Stimulated activated CD4-positive, alpha-beta T cell treated with anti-CD3 and anti-CD28 coated beads, TNF-alpha, amount 100 ng/mL, for 1 hour (primary cell): ENCODE measurements around the gene LAMTOR2.

Experiments
- DNase-seq, 3 donors: peaks; one replicate each; pipeline ENCODE4 v3.0.0-alpha.2; 2020; ENCODE audit warnings: low read depth in 3 of 3, low spot score in 1 of 3

LAMTOR2 gene

GRCh38 chr1:156074661-156075060 lies 20.1 kb downstream of the LAMTOR2 start:
- no peak for DNase-seq

- no peak for DNase-seq
These were observed 20.6 kb downstream of the LAMTOR2 start for GRCh38 chr1:156075162-156075561.

GRCh38 chr1:156075775-156076204 lies 21.2 kb downstream of the LAMTOR2 start:
- DNase-seq = no peak

- no peak for DNase-seq
These were observed 22.2 kb downstream of the LAMTOR2 start for GRCh38 chr1:156076609-156077429.

- DNase-seq = no peak
These were observed 22.8 kb downstream of the LAMTOR2 start for GRCh38 chr1:156077430-156077760.

GRCh38 chr1:156078728-156079127 lies 24.1 kb downstream of the LAMTOR2 start:
- no peak for DNase-seq

- no peak for DNase-seq
These were observed 25.2 kb downstream of the LAMTOR2 start for GRCh38 chr1:156079762-156080161.

- no peak for DNase-seq
These were observed 25.8 kb downstream of the LAMTOR2 start for GRCh38 chr1:156080241-156080862.

GRCh38 chr1:156080863-156081179 lies 26.2 kb downstream of the LAMTOR2 start:
- no peak for DNase-seq

GRCh38 chr1:156081180-156081916 lies 26.8 kb downstream of the LAMTOR2 start:
- DNase-seq = no peak

GRCh38 chr1:156081917-156082308 lies 27.3 kb downstream of the LAMTOR2 start:
- no peak for DNase-seq

GRCh38 chr1:156082309-156083091 lies 27.9 kb downstream of the LAMTOR2 start, which contains the start of gene MEX3A:
Gene MEX3A, minus strand, starts transcription at chr1:156082465. Its CDS starts 467 bp downstream, at chr1:156081998.
- peak in 1 of 3 donors; percentile 56 for DNase-seq

- DNase-seq = no peak
These were observed 29.5 kb downstream of the LAMTOR2 start for GRCh38 chr1:156083800-156084790.

- no peak for DNase-seq
These were observed 31.7 kb downstream of the LAMTOR2 start for GRCh38 chr1:156086256-156086662.

- DNase-seq = no peak
These were observed 35.1 kb downstream of the LAMTOR2 start for GRCh38 chr1:156089704-156090103.

- no peak for DNase-seq
These were observed 35.7 kb downstream of the LAMTOR2 start for GRCh38 chr1:156090138-156090839.

GRCh38 chr1:156090840-156091188 lies 36.2 kb downstream of the LAMTOR2 start:
- DNase-seq = peak; percentile 79 to 85 (median 83)

GRCh38 chr1:156091610-156092009 lies 37.0 kb downstream of the LAMTOR2 start:
- no peak for DNase-seq

GRCh38 chr1:156095906-156096508 lies 41.4 kb downstream of the LAMTOR2 start:
- DNase-seq = no peak
